Kidney (tissue), 14 donors: Measurements from ENCODE around the gene RIBC1. TPM values are rescaled to one million over a fixed set of nuclear protein-coding genes. Genes with fewer than 3 reads are reported as not detected.

ENCODE experiments used
- DNase-seq, 5 donors: peaks; one replicate each; pipeline ENCODE4 v3.0.0-alpha.2; 2013 to 2020
- FAIRE-seq: peaks from 2 replicates; lab custom pipeline; 2012; peaks lifted over from hg19 to GRCh38; lab: Jason Lieb, UNC
- H3K27ac ChIP-seq, 2 donors: one replicate each; pipeline ENCODE4 v1.7.0; 2013; ENCODE audit warnings: low read depth in 2 of 2, low read length in 2 of 2, inconsistent platforms in 1 of 2
- H3K27me3 ChIP-seq: one replicate; pipeline ENCODE4 v1.7.1; 2013; ENCODE audit warnings: low read length, inconsistent platforms; ENCODE audit not compliant: control insufficient read depth, insufficient read depth
- H3K36me3 ChIP-seq, 3 donors: one replicate each; pipeline versions ENCODE4 v1.7.0 to v1.7.1; 2013; ENCODE audit warnings: low read length in 3 of 3, control low read depth in 1 of 3, inconsistent platforms in 1 of 3; ENCODE audit not compliant: insufficient read depth in 3 of 3, control insufficient read depth in 2 of 3
- H3K4me1 ChIP-seq, 3 donors: one replicate each; pipeline versions ENCODE4 v1.7.0 to v1.7.1; 2013; ENCODE audit warnings: low read length in 3 of 3, inconsistent platforms in 1 of 3, low read depth in 1 of 3; ENCODE audit not compliant: control insufficient read depth in 2 of 3, insufficient read depth in 2 of 3
- H3K4me3 ChIP-seq, 3 donors: one replicate each; pipeline versions ENCODE4 v1.7.0 to v1.8.1; 2013; ENCODE audit warnings: low read length in 3 of 3, control low read depth in 1 of 3, inconsistent platforms in 1 of 3
- H3K9ac ChIP-seq, 3 donors: one replicate each; pipeline versions ENCODE4 v1.7.0 to v1.7.1; 2013; ENCODE audit warnings: low read length in 3 of 3, control low read depth in 1 of 3, inconsistent platforms in 1 of 3
- H3K9me3 ChIP-seq, 3 donors: one replicate each; pipeline versions ENCODE4 v1.7.0 to v1.7.1; 2013; ENCODE audit warnings: low read length in 3 of 3, control low read depth in 1 of 3, inconsistent platforms in 1 of 3; ENCODE audit not compliant: control insufficient read depth in 2 of 3, insufficient read depth in 1 of 3
- intact Hi-C: fragments of 100-400 bp; cut with DNase I; formaldehyde crosslinking; loops from one replicate; pipeline ENCODE4 v1.11.1; 2022
- microRNA-seq: library from miRNA; unstranded; fragments of <30 nt; microRNA quantifications from one replicate; pipeline ENCODE4 v1.2.0, GENCODE V29; 2020
- polyA plus RNA-seq: library from polyadenylated mRNA; stranded (reverse); fragments of 350-450 nt; fragmentation: Illumina TruSeq; extraction: RNeasy Lipid Tissue Mini Kit (QIAGEN cat#74804); gene quantifications from one replicate; pipeline ENCODE4 v1.2.3, GENCODE V29; 2014; ENCODE audit warnings: low read depth, low replicate concordance; ENCODE audit not compliant: insufficient read depth
- total RNA-seq: library from RNA; stranded (reverse); fragmentation: NEBNext Ultra II Directional; extraction: Animal tissue kit (Norgen Biotek cat#: 25700); gene quantifications from one replicate; pipeline ENCODE4 v1.2.1, GENCODE V29; 2021
- TF ChIP-seq, protein P1 (sequence below): IDR thresholded peaks from 3 replicates; pipeline ENCODE4 v1.5.1; 2012; ENCODE audit warnings: mild to moderate bottlenecking, moderate library complexity, borderline replicate concordance; ENCODE audit not compliant: insufficient read depth; ENCODE audit errors: extremely low read depth
- donor health status: control.
- donor health status: control.
- donor health status: control.
- donor health status: control.
- donor health status: control.
- donor health status: DM: yes; HTN: yes; CAD: no.
- donor health status: Normal renal cell carcinoma (clear cell type).

Gene RIBC1
- total and polyA plus RNA-seq, 2 donors from 2014 or later, result 2.5 to 6.4 TPM

DNA sequence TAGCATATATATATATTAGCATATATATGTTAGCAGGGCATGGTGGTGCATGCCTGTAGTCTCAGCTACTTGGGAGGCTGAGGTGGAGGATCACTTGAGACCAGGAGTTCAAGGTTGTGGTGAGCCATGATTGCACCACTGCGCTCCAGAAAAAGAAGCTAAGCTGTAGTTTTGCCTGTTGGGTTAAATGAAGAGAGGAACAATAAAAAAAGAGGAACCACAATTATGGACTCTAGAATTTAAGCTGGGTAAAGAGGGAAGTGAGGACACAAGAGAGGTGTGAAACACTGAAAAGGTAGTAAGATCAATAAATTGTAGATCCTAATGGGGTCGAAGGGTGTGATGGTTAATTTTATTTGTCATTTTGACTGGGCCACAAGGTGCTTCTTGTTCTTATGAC lies 52.0 kb downstream of the RIBC1 start:
- no peak overlapping the region for H3K9ac ChIP-seq
- H3K4me1 ChIP-seq, result no peaks in the 10 kb centered on the region
- H3K36me3 ChIP-seq, result no peaks in the 10 kb centered on the region
- DNase-seq, result no peak
- intact Hi-C loops, result no loop called here
- no peak for FAIRE-seq
- peaks cover 10% of the 10 kb centered on the region for H3K27me3 ChIP-seq
- no peaks in the 10 kb centered on the region for H3K9me3 ChIP-seq
- TF ChIP-seq, protein P1, sequence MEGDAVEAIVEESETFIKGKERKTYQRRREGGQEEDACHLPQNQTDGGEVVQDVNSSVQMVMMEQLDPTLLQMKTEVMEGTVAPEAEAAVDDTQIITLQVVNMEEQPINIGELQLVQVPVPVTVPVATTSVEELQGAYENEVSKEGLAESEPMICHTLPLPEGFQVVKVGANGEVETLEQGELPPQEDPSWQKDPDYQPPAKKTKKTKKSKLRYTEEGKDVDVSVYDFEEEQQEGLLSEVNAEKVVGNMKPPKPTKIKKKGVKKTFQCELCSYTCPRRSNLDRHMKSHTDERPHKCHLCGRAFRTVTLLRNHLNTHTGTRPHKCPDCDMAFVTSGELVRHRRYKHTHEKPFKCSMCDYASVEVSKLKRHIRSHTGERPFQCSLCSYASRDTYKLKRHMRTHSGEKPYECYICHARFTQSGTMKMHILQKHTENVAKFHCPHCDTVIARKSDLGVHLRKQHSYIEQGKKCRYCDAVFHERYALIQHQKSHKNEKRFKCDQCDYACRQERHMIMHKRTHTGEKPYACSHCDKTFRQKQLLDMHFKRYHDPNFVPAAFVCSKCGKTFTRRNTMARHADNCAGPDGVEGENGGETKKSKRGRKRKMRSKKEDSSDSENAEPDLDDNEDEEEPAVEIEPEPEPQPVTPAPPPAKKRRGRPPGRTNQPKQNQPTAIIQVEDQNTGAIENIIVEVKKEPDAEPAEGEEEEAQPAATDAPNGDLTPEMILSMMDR, result no peak
- no peak overlapping the region for H3K27ac ChIP-seq
- no peak overlapping the region for H3K4me3 ChIP-seq

DNA sequence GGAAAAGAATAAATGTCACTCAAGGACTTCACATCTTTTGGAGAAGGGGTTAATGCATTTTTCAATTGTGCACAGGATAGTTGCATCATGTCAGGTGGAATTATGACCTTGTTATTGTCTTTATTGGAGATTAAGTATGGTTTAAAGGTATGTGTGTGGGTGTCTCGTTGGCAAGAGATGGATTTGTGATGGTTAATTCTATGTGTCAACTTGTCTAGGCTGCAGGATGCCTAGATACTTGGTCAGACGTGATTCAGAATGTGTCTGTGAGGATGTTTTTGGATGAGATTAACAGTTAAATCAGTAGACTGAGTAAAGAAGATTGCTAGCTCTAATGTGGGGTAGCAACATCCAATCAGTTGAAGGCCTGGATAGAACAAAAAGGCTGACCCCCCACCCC lies 53.7 kb downstream of the RIBC1 start:
- no peak for FAIRE-seq
- H3K27me3 ChIP-seq, result peaks cover 10% of the 10 kb centered on the region
- intact Hi-C loops, result no loop called here

DNA sequence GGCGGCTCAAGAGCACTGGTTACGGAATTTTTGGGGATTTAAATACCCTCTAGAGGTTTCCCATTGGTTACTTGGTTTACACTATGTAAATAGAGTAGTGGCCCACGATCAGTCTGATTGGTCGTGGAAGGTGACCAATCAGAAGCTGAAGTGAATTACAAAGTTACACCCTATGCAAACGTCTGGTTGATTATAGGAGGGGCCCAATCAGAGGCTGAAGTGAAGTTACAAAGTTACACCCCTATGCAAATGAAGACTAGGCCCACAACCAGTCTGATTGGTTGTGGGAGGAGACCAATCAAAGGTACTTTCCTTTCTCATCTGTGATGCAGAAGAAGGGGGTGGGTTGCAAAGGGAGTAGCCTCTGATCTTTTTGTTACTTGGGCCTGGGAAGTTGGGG lies 56.6 kb downstream of the RIBC1 start:
- intact Hi-C loops, result no loop called here

More for the DNA sequence above, 53.7 kb downstream of the RIBC1 start:
- H3K9me3 ChIP-seq, result no peaks in the 10 kb centered on the region
- H3K9ac ChIP-seq, result no peak overlapping the region
- TF ChIP-seq, protein P1, result no peak
- H3K4me1 ChIP-seq, result no peaks in the 10 kb centered on the region
- no peak overlapping the region for H3K4me3 ChIP-seq
- H3K36me3 ChIP-seq, result no peaks in the 10 kb centered on the region
- H3K27ac ChIP-seq, result no peak overlapping the region
- no peak for DNase-seq

More for the DNA sequence above, 56.6 kb downstream of the RIBC1 start:
- Histone ChIP-seq H3K9me3 (no peaks in the 10 kb centered on the region), H3K27ac (no peak overlapping the region), H3K27me3 (peaks cover 5% of the 10 kb centered on the region), H3K36me3 (no peaks in the 10 kb centered on the region), H3K9ac (no peak overlapping the region), H3K4me1 (no peaks in the 10 kb centered on the region), H3K4me3 (no peak overlapping the region)
- no peak for FAIRE-seq
- TF ChIP-seq, protein P1, result no peak
- DNase-seq, result no peak

Small RNA genes within 50 kb of the gene (microRNA-seq; reads per million reads assigned to microRNA genes)
- gene MIR6857, result not detected

Other genes with a start within 250 kb of the RIBC1 start
- 114 TPM for gene KDM5C, start 197.7 kb upstream of the RIBC1 start, total RNA-seq
- 14.9 TPM for gene KDM5C, start 197.7 kb upstream of the RIBC1 start, polyA plus RNA-seq
- 20.9 TPM for gene IQSEC2, start 141.3 kb upstream of the RIBC1 start, total RNA-seq
- 56.2 TPM for gene IQSEC2, start 141.3 kb upstream of the RIBC1 start, polyA plus RNA-seq
- 59.0 TPM for gene SMC1A, start 219 bp upstream of the RIBC1 start, total RNA-seq
- 6.2 TPM for gene SMC1A, start 219 bp upstream of the RIBC1 start, polyA plus RNA-seq
- gene HSD17B10, start 11.5 kb downstream of the RIBC1 start, total RNA-seq, result 95.2 TPM
- gene HSD17B10, start 11.5 kb downstream of the RIBC1 start, polyA plus RNA-seq, result 255 TPM